ENCODE results near the gene PDZRN4.
A peak's percentile ranks its signal among the peaks of the same experiment; 100 is the strongest.

PDZRN4 gene

DNA sequence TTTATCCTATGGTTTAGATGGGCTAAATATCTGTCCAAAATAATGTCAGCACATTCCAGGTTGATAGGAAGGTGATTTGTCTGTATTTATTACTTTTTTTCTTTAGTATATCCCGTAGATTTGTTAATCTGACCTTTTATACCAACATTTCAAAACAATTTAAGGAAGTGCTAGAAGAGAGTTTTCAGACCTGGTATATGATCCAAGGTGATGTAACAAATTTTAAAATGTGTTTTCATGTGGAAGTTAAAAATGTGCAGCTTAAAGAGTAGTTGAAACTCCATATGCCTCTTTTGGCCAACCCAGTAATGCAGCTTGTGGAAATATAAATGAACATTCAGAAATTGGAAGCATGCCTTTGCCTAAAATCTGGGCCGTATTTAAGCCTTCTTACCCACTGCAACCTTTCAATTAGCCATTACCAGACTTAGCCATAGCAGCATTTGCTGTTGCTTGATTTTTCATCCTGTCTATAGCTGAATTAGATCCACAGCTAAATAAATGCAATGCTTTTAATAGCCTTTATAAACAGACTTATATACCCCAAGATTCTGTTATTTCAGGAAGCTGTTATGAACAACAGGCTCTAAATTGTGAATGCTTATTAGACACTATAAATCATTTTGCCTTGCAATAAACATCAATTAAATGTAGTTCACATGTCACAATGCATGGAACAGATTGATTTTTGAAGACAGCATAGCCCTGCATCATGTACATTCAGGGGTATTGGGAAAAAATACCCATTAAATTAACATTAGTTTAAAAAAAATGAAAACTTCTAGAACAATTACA, 271.2 kb downstream of the PDZRN4 start:
- DNase-seq (ENCODE audit: low spot score), result no peak

DNA sequence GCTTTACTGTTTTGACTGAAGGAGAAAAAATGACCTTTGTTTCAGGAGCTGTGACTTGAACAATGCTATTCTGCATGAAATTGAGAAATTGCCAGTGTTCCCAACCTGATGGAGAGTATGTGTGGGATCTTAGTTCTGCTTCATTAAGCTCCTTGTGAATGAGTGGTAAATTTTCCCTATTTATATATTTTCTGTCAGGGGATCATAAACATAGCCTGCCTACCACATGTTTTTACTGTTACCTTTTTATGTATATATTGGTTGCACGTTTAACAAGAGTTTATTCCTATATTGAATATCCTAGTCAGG, 271.7 kb downstream of the PDZRN4 start:
- no peak for DNase-seq (ENCODE audit: low spot score)

DNA sequence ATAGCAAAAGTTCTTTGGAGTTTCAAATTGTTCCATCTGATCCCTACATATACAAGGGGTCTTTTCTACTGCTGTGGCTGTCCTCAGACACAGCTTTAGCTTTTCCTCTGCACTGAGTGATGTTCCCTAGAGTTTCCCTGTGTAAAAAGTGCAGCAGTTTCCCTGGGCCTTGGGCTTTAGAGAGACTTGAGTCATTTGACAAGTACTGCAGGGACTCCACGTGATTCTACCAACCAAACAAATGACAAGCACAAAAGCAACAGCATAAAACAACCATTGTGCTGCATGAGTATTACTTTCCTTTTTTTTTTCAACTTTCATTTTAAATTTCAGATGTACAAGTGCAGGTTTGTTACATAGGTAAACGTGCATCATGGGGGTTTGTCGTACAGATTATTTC, 272.8 kb downstream of the PDZRN4 start:
- no peak for DNase-seq (ENCODE audit: low spot score)

DNA sequence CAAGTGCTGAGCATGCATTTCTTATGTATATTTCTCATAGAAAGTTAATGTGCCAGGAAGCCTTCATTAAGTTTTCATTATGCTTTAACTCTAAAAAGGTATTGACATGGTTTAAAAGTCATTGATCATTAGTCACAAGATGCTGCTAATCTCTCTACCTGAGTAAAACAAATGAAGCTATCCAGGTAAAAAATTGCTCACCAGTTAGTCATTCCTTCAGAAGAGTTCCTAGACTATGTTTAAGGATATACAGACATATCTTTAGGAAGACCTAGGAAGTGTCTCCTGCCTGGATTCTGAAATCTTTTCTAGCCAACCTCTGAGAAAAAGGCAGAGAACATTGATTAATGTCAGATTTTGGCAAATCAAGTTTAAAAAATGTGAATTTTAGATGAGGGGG, 274.2 kb downstream of the PDZRN4 start:
- DNase-seq (ENCODE audit: low spot score), result no peak

DNA sequence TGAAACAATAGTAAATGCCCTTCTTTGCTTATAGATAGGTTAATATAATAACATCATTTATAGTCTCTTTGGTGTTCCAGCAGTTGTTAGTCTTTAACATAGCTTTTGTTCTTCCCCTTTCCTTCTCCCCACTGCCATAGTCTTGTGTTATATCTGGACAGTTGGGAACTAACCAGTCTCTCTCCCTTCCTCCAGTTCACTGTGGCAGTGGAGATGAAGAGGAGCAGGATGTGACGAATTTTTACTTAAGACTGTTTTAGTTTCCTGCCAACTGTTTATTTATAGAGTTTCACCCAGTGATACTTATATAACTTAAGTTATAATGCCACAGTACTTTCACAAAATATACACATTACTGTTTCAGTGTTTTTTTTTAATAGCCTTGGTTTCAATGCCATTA, 277.4 kb downstream of the PDZRN4 start:
- no peak for DNase-seq (ENCODE audit: low spot score)

DNA sequence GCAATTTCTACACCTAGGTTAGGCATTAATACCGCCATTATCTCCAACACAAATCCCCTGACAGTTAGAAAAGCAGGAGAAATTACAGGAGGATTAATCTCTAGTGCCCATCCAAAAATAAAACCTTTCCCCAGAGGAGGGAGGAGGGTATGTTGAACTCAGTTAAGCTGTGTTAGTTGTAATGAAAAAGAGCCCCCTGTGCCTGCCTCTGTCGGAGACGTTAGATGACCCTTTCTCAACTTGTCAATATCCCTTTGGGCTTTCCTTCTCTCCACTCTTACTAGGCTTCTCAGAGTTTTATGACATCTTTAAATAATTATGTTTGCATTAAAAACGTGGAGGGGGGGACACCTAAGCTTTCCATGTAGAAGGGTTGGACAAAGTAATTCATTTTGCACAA, 278.2 kb downstream of the PDZRN4 start:
- DNase-seq (ENCODE audit: low spot score), result no peak

DNA sequence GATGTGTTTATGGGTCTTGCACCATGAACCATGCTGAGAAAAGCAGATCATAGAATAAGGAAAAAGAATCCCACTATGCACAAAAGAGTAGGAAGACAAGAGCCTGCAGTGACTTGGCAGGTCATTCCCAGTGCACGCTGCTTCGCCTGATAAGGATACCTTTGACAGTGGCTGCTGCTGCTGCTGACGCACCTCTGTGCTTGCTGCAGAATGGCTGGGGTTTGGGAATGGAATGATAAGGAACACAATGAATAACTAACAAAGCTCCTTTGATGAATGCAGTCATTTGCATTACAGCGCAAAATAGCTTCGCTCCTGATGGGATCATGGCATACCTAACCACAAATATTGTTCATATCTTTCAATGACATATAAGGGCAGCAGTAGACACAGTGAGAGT, 278.7 kb downstream of the PDZRN4 start:
- DNase-seq (ENCODE audit: low spot score), result peak; percentile 8

DNA sequence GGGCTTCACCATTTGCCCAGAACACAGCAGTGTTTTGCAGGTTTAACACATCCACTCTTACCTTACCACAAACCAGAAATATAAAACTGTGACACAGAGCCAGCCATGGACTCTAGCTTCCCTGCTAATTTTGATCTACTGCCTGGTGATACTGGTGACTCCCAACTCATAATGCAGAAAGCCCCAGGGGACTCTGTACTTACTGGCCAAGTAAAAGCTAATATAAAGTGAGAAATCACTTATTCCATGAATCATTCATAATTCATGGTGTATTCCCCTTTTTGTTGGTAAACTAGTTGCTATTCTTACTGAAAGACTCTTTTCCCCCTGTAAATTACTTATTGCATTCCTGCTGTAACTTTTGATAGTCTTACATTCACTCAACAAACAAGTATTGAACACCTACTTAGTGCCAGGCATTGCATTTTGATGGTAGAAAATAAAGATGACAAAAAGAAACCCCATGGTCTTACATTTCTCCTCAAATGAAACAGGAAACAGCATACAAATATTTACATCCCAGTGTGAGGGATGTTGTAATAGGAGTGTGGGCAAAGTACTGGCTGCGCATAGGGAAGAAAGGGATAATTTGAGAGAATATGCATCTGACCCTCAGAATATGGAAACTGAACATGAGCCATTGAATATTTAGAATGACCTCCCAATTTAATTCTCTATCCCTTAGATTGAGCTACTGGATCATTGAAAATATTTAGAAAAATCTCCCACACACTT, 279.6 kb downstream of the PDZRN4 start:
- DNase-seq (ENCODE audit: low spot score), result peak; percentile 18

DNA sequence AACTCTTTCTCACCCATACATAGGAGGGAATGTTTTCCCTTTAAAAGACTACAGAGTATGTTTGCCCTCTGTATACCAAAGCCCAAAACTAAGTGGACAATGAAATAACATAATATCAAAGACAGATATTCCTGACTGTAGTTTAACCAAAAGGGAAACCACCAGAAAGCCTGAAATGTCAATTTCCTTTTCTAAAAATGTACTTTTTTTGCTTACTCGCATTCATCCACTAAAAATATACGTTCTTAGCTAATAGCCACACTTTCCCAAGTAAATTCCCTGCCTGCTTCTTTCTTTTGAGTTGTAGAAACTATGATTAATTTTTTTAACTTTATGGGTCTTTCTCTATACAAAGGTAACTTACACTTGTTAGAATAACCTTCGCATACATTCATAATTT, 280.2 kb downstream of the PDZRN4 start:
- DNase-seq (ENCODE audit: low spot score), result no peak

DNA sequence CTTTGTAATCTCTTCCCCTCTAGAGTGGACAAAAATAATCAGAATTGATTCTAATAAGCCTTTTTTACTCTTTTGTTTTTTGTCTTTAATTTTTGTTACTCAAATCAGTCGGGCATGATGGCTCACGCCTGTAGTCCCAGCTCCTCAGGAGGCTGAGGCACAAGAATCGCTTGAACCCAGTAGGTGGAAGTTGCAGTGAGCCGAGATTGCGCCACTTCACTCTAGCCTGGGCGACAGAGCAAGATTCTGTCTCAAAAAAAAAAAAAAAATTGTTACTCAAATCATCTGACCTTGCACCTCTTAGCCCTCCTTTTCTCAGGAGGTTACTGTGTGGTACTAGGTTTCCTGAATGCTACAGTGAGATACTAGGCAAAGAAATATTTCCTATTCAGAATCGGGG, 280.6 kb downstream of the PDZRN4 start:
- no peak for DNase-seq (ENCODE audit: low spot score)

DNA sequence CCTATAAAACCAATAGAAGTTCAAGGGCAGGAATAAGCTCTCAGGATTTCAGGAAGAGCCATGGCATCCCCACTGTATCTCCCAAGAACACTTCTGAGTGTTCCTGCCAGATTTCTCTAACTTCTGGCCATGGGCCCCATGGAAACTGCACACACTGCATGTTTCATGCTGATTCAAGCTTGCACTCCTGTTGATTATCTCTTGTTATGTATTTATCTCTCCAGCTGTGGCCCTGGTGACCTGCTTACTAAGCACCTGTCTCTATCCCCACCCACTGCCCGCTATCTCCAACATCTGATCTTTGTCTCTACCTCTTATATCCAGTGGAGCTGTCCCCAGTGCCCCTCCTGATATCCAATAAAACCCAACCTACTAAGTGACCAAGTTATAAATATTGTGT, 285.3 kb downstream of the PDZRN4 start:
- DNase-seq (ENCODE audit: low spot score), result no peak

DNA sequence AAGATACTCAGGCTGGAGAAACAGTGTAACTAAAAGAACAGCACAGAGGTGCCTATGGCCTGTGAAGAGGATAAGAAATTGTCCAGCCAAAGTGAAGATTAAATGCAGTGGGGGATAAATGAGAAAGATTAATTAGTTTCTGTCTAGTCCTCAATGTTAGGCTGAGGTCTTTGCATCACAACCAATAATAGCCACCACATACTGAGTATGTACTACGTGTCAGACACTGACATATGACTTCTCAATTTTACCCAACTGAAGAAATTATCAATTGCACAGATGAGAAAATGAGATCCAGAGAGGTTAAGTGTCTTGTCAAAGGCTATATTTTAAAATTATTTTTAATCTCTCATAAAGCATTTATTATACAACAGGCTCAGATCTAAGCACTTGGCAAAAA, 285.9 kb downstream of the PDZRN4 start:
- DNase-seq (ENCODE audit: low spot score), result no peak

DNA sequence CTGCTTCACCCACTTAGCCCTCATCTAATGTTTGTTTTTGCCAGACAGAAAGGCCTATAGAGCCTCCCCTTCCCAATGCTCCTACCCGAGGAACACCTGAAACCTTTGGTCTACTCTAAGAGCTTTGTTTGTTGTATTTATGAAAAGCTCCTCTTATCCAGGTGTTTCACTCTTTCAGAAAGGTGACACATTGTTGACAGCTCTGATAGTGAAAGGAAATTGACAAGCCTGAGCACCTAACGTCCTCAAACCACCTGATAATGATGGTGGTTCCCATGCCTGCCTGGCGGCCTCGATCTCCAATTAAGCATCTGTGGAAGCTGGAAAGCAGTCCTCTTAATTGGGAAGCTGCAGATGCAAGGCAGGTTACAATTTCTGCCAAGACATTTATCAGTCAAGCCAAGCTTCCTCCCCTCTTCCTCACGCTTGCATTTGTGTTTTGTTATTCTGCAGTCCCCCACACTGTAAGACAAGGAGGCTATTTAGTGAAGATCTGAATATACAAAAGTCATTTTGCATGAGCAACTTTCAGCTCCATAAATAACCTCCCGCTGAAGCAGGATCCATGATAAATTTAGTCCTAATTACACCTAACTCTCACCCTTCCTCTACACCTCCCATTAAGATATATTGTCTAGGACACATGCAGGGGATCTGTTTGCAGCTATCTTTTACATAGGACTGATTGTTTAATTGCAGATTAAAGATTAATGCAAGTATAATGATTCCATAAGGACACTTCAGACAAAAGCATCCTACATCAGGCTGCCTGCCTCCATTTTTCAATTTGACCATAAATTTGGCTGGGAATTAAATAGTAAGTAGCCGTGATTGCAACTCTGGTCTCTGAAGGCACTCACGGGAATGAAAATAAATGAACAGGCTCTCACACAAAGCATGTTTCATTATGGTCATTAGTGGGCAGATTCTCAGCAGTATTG, 288.6 kb downstream of the PDZRN4 start:
- no peak for DNase-seq (ENCODE audit: low spot score)

DNA sequence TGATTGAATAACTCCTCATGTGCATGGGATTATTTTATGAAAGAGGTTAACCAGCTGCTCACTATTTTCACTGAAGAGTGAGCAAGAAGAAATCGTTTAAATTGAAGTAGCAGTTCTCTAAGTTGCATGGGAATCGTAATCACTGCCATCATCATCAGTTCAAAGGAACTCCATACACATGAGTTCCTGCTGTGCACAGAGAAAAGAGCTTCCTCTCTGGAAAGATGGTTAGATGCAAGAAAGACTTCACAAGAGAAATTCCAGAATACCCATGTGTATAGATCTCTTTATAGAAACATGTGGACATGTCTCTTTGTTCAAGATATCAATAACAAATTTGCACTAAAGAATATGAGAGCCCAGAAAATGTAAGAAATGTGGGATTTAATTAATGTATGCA, 291.3 kb downstream of the PDZRN4 start:
- DNase-seq (ENCODE audit: low spot score), result no peak

DNA sequence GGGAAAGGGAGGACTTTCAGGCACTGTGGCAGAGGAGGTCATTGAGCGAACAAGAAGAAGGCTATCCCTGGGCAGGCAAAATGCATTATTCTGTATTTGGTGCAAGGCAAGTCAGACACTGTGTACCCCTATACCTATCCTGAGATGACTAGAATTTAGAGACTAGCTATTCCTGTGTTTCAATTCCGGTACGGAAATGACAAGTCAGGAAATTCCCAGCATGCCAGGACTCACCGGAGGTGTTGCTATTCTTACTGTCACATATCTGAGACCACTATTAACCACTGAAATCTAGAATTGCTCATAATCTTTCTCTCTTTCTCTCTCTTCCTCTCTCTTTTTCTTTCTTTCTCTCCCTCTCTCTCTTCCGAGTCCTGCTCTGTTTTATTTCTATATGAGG, 297.1 kb downstream of the PDZRN4 start:
- no peak for DNase-seq (ENCODE audit: low spot score)

DNA sequence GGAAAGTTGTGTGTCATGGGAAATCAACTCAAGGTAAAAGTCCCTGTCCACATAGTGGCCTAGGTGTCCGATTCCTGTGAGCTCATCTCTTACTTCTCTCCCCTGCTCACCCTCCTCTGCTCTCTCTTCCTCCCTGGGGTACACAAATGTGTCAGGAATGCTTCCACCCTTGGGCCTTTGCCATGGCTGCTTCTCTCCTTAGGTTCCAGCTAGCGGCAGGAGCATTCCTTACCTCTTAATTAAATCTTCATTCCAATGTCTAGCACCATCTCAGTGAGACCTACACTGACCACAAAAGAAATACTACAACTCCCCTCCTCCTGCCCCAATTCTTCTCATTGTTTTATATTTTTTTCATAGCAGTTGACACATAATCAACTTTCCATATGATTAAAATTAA, 298.6 kb downstream of the PDZRN4 start:
- no peak for DNase-seq (ENCODE audit: low spot score)

DNA sequence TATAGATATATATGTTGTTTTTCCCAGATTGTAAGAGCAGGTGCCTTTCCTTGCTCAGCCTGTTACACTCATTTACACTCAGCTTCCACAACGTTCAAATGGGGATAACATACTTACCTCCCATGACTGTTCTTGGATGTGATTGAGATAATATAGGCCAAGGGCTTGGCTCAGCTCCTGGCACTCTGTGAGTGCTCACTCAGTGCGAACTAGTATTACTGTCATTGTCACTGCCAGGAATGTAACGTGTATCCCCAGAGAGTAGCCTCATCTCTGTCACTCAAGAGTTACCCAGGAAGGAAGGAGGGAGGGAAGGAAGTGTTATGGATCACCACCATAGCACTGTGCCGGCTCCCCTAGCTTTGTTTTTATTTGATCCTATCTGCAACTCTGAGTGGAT, 307.9 kb downstream of the PDZRN4 start:
- DNase-seq (ENCODE audit: low spot score), result no peak

DNA sequence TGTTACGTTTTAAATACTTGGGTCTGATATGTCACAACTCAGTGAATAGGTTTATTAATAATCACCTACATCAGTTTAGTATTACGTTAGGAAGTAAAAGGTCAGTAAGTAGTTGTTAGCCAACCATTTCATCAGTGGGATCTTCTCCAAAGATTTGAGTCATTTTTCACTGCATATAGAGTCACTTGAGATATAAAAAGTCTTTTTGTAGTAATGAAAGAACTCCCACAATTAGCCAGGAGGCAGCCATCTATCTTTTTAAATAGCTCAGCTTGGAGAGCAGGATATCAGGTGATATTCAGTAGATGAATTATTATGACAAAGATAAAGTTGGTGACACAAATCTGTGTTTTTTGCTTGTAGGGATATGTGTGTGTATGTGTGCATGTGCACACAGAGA, 309.3 kb downstream of the PDZRN4 start:
- DNase-seq (ENCODE audit: low spot score), result no peak

DNA sequence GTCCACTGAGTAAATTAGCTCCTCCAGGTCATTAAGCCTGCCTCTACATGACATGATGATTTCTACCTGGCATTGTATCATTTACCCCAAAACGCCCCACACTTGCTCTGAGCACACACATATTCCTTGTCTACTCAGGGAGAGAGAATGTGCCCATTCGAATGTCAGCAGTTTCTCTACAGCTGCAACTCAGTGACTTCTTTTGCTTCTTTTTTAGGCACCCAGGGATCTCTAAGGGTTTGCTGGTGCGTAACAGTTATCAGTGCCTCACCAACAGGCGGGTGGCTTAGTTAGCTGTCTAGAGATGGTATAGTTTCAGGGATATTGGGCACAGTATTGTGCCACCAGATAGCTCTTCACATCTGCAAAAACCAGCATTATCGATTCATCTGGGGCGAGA, 316.9 kb downstream of the PDZRN4 start:
- DNase-seq (ENCODE audit: low spot score), result no peak

DNA sequence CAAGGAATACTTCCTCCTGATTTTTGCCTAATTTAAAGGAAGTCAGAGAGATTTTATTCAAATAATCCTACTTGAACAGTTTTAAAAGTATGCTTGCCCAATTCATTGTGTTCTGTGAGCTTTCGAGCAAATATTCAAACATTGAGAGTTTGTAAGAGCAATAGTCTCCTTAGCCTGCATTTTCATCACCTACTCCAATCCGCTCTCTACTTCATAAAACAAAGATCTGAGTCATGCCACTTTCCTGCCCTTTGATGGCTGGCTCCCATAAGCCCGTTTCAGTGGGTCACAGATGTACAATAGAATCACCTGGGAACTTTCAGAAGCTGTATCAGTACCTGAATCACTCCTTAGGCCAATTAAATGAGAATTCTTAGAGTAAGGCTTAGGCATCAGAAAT, 319.2 kb downstream of the PDZRN4 start:
- DNase-seq (ENCODE audit: low spot score), result no peak

DNA sequence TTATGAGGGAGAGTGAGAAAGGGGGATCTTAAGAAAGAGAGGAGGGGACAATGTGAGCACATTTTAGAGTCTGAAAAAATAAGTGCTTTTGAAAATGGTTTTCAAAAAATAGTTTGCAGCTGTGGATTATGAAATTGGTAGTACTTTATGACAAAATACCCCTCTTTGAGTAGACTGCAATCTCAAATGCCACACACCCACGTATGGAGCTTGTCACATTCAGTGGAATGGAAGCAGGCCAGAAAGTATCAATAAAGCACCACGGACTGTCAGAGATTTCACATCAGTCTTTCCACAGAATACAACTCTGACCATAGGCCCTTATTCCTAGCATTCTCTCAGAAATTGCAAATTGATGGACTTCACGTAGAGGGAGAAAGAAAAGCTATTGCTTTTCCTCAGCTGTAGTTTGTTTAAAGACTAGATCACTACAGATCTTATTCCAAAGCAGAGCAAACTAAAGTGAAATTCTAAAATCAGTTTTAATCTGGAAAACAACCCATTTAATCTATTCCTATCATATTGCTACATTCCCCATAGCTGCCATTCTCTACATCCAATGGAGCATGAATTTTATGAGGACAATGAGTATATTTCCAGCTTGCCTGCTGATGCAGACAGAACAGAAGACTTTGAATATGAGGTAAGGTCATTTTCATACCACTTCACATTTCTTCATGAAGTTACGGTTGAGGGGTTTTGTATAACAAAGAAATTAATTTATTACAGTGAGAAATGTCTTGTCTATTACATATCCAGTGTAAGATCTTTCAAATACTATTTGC, 321.3 kb downstream of the PDZRN4 start:
- DNase-seq (ENCODE audit: low spot score), result no peak

DNA sequence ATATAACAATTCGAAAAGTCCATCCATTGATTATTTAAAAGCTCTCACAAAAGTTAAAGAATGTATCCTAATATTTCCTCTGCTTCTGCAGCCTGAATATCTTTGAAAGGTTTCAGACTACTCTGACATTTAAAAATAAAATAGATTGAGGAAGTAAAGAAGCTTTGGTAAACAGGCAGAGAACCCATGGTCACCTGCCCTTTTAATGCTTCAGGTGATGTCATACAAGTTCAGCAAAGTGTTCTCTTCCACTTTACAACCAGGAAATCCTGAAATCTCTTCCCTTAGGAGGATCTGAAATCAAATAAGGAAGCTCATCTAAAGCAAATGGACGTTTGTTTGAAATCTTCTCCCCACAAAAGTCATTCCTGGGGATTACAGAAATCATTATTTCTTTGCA, 322.4 kb downstream of the PDZRN4 start:
- DNase-seq (ENCODE audit: low spot score), result no peak

Measured in HuH-7 (cell line).